Stimulated activated CD4-positive, alpha-beta T cell treated with anti-CD3 and anti-CD28 coated beads, TNF-alpha, amount 100 ng/mL, for 24 hours (primary cell): ENCODE results near the gene RUNX1.
A peak's percentile ranks its signal among the peaks of the same experiment; 100 is the strongest.

Experiments
- DNase-seq, 3 experiments: peaks; one replicate each; pipeline ENCODE4 v3.0.0-alpha.2; 2020; ENCODE audit warnings: low read depth in 3 of 3

The RUNX1 gene

DNA sequence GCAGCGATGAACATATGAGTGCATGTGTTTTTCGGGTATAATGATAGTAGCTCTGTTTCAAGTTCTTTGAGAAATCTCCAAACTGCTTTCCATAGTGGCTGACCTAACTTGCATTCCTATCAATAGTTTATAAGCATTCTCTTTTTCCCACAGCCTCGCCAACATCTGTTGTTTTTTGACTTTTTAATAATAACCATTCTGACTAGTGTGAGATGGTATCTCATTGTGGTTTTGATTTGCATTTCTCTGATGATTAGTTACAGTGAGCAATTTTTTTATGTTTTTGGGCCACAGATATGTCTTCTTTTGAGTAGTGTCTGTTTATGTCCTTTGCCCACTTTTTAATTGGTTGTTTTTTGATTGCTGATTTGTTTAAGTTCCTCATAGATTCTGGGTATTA is 10.6 kb upstream of the RUNX1 start:
- DNase-seq, result no peak

DNA sequence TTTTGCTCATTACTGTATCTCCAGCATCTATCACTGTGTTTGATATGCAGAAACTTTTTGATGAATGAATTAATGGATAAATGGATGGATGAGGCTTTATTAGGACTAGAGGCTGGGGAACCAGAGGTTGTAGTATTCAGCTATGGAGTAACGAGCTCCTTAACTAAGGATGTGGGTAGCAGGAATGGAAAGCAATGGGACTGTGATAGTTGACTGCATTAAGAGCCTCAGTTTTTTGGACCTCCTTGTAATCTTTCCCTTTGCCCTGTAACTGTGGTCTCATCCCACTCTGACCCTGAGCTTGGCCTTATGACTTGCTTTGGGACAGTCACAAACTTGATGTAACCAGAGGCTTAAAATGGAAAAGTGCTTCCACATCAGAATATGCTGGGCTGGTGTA is 9.0 kb upstream of the RUNX1 start:
- DNase-seq, result no peak

DNA sequence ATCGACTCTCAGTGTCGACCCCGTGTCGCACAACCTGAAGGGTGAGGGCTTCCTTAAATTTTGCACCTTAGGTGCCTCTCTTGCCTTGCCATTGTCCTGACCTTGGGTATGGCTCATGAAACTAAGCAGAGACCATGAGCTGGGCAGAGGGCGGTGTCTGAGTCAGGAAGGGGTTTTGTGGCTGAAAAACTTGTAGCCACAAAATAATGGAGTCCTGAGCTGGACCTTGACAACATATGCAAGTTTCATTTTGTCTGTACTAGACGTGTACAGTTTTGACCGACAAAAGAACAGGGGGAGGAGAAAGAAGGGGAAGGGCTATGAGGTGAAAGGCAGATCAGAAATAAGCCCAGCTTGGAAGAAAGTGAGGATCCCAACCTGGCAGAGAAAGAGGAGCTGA is 8.3 kb upstream of the RUNX1 start:
- no peak for DNase-seq

DNA sequence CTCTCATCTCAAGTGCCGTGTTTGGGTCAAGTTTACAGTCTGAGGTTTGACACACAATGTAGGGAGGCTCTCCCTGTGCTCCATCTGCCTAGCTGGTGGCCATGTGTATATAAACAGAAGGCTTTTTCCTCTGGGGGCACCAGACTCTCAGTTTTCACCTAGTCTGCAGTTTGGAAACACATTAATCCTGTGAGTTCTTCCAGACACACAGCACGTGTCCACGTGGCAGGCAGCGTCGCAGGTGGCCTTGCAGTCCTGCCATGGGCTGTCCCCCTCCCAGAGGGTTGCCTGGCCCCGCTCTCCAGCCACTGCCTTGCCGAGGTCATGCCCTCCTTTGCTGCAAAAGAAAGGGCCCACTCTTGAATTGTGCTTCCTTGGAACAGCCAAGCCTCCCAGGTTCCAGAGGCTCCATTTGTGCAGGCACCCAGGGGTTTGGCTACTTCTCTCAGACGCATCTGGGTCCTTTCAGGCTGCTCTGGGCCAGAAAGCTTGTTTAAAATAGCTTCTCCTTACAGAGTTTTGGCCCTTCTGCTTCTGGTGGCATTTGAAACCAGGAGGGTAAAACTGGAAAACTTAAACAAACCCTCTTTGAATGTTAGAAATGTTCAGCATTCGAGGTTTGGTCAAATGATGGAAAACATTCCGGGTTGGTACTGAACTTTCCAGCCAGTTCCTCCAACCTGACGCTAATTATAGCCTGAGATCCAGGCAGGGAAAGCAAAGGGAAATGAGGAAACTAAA is 4.4 kb upstream of the RUNX1 start:
- no peak for DNase-seq

DNA sequence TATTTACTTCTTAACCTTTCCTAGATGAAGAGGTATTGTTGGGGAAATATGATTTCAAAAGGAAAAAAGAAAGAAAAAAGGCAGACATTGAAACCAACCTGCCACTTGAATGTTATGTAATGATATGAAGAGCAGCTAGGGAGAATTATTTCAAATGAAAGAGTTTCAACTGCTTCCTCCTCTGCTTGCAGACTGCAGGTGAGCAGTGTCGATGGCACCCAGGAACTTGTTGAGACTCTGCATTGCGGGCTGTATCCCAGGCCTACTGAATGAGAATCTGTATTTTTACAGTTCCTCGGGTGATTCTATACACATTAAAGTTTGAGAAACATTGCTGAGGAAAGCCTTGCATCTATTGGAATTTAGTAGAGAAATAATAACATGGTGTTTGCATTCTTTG is 3.7 kb upstream of the RUNX1 start:
- DNase-seq, result no peak

DNA sequence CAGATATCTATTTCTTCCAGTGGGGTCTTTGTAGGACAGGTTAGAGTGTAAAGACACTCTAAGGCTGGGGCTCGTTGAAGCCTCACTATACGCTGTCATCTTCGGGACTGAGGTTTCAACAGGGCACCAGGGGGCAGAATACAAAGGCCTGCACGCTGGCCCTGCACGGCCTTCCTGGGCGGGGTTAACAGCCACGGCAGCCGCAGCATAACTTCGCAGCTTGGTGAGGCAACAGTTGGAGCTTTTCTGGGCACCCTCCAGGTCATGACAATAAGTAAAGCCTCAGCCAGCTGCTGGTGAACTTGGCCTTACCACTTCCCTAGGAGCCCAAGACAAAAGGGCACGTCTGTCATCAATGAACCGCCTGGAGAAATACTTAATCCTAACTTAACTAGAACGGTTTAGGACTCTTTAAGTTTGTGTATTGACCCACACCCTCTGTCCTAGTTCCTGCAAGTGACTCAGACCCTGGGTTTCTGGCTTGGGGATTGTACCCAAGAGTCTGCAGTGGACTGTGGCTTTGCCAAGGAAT is 2.3 kb upstream of the RUNX1 start:
- DNase-seq, result peak in 2 of 3 experiments; percentile 63 to 80

DNA sequence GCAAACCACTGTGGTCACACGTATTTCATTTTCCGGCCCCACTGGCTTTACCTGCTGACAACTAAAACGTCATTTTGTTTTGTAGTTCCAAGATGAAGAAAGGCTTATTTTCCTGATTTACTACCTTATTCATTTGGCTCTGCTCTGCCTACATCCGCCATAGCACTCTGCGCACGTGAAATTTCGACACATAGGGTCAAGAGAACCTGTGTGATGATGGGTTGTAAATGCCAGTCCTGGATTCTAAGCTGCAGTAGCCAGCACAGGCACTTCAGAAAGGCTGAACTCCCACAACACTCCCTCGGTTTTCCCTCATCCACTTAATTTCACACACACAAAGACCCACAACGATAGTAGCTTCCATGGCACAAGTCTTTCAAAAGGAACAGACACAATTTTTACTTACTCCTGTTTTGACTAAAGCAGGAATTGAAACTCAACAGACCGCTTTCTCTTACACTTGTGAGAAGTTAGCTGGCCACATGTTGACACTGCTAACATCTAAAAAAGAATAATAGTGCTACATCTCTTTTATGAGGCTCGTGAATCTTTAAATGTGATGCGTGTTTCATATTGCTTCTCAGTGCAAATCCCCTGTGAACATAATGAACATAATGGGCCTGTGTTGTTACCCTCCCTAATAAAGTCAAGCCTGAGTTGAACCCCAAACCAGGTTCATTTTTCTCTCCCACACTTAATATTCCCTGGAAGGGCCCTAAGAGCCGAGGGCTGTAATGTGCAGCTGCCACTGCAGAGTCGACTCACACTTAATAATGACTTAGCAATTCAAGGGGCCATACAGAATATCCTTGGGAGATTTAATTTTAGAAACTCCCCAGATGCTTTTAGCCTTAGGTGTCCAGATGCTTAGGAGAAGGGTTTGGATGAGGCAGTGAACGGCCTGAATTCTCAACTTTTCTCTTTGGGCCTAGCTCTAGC is 1.5 kb upstream of the RUNX1 start:
- DNase-seq, result no peak

DNA sequence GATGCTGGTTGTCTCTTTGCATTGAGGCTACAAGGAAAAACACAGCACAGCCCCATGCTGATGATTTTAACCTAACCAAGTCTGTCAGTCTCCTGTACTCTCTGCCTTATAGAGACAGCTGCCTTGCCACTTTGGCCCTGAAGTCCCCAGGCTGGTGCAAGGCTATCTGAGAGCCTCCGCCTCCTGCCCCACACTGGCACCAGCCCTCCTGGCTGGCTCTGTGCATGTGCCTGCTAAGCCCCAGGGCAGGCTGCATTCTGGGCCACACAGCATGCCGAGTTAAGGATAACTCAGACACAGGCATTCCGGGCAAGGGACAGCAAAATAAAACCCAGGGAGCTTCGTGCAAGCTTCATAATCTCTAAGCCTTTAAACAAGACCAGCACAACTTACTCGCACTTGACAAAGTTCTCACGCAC is 910 bp downstream of the RUNX1 start:
- DNase-seq, result no peak

DNA sequence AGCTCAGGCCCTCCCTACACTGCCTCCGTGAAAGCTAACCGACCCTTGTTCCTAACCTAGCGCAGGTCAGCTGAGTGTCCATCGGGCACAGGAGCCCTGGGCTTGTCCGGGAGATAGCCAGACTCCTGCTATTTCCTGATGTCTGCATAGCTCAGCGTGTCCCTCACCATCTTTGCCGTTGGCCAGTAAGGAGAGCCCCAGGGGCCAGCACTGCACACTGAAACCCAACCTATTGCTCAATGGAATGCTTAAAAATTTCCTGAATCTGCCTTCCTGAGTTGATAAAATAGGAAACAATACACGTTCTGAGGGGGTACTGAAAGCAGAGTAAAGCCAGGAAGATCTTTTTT is 2.2 kb downstream of the RUNX1 start:
- DNase-seq, result no peak

DNA sequence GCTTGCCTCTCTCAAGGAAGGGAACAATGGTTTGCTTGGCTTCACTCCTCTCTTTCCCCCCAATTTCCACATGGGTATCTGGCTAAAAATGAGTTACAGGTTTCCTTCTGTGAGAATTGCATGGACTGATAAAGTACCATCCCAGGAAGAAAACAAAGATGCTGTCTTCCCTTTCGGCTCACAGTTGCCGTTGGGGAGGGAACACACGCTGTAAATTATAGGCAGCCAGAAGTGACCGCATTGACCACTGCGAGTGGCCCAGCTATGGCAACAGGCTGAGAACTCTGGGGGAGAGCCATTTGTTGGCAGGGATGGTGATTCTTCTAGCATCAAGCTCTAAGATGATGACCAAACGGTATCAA is 2.9 kb downstream of the RUNX1 start:
- no peak for DNase-seq

DNA sequence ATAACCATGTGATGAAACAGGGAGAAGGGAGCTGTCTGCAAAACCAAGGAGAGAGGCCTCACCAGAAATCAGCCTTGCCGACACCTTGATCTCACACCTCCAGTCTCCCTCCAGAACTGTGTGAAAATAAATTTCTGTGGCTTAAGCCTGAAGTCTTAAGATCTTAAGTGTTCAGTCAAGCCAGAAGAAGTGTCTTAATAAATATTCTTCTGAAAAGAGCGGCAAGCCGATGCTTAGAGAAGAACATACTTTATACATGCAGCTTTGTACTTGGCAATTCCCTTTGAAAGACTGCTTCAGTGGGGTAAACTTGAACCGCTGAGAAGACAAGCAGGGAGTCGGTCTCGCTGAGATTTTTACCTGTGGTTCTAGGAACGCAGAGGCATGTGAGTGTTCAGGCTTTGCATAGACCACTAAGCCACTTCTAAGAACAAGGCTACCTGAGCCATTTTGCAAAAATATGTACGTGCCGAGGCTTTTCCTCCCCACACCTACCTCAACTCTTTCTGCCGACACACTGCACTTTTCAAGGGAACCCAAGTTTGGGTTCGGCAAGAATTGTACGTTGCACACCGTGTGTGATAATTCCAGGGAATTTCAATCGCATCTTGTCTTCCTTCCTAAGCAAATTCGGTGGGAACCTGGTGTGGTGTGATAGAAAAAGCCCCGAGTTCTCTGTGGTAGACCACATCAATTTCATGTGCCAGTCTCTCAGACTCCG is 3.4 kb downstream of the RUNX1 start:
- no peak for DNase-seq

DNA sequence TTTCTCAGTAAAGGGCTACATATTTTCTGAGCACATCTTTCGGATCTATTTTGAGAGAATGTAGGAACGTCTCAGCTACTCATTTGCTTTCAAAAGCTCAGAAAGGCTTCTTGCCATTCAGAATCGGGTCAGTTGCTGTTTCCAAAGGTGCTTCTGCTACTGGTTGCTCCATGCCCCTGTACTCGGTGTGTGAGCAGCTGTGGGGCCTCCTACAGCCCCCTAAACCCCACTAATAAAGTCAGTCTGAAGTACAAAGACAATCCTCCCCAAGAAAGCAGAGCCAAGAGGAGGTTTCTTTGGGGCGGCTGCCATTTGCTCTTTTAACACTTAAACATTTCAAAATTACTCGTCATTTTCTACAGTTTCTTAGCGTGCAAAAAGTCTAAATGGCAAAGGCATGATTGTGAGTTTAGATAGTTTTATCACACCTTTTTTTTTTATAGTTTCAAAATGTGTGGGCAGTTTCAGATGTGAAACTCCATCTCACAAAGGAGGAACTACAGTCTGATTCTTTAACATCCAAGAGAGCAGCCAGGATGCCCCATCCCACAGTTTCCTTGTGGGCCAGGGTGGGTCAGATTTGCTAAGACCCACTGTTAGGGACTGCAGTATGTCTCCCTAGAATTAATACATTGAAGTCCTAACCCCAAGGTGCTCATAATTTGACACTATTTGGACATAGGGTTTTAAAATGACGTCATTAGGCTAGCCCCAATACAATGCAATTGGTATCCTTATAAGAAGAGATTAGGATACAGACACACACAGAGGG is 4.1 kb downstream of the RUNX1 start:
- DNase-seq, result no peak

DNA sequence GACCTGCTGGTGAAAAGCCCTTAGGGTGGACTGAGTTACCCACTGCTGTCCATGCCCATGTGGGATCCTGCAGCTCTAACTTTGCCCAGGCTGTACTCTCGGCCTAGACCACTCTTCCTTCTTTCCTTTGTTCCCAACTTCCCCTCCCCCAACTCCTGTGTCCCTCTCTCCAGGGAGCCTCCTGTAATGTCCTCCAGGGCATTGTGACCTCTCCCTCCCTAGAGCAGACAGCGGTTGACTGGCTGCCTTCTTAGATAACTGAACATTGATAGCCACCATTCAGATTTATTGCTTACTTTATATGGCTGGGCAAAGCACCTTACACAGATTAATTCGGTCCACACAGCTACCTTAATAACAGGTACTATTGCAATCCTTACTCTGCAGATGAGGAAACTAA is 5.0 kb downstream of the RUNX1 start:
- DNase-seq, result no peak

DNA sequence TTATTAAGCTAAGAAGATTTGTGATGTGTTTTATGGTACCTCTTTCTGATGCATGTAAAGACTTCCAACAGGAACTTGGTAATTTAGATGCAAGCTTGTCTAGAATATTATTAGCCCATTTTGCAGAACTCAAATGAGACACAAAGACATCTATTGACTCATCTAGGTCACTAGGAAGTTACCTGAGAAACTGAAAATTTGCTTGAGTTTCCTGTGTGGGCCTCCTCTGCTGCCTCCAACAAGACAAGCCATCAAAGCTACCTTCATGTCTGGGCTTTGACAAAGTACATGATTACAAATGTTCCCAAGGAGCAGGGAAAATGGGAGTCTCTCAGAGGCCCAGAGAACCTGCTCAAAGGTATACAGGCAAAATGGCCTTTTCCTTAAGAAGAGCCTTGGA is 5.6 kb downstream of the RUNX1 start:
- no peak for DNase-seq

DNA sequence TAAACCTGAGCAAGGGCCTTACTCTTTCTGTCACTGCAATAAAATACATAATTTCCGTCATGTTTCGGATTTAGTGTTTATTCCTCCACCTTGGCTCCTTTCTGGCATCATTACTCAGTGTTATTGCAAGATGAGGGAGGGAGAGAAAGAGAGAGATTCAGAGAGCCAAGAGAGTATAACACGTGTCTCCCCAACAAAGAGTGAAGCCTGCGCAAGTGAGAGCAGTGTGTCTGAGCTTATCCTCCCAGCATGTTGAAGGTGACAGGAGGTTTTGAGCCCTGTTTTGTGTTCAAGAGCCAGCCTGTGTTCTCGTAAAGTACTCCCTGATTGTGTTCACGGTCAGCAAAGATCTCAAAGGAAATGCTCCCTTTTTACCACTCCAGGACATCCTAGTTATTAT is 6.3 kb downstream of the RUNX1 start:
- DNase-seq, result no peak

DNA sequence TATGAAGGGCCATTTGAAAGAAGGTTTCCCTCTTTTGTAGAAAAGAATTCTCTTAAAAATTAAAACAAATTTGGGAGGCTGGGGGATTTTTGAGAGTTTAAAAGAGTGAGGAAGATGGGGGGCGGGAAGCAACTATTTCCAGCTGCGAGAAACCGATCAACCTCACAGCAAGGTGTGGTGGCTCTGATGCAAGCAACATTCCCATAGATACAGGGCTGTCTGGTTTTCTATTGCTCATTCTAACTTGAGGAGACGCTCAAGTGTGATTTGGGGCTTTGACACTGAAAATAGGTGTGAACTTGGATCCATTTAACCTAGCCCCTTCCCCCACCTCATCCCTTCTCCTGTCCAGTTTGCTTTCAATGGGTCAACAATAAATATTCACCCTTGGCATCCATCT is 7.2 kb downstream of the RUNX1 start:
- DNase-seq, result no peak

DNA sequence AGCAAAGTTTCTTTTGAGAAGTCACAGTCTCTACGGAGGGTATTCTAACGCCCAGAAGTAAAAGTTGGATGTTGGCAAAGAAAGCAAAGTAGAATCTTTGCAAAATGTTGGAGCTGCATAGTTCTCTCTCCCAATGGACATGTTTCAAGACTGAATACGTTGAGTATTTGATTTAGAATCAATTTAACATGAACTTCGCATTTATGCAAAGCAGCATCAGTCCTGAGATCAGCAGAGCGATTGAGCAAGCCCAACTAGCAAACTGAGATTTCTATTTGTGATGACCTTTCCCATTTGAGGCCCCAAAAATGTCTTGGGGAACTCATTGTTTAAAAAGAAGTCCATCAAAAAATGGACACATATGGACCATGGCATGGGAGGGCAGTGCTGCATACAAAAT is 8.0 kb downstream of the RUNX1 start:
- DNase-seq, result no peak

DNA sequence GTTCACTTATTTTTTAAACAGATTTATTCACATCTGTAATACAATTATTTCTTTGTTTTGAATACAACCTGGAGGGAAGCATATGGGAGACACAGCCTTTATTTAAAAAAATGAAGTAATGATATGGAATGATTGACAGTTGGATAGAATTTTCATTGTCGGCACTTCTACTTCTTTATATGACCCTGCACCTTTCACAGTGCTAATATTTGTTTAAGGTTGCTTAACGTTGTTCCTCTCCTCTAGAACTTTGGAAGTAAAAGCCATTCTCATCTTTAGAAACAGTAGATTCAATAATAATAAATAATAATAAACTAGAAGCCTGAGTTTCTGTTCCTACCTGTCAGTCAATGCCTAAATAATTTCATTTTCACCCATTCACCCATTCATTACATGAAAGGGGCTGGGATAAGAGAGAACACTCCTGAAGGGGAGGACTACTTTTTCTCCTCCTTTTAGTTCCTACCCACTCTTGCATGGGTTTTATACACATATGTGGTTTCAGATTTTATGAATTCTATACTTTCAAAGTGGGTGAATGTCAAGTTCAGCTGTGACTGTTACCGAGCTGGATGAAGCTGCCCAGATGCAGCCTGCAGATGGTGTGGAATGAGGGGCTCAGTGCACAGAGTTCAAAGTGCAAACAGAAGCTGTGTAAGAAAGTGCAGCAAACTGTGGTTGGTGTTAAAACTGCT is 9.4 kb downstream of the RUNX1 start:
- no peak for DNase-seq

DNA sequence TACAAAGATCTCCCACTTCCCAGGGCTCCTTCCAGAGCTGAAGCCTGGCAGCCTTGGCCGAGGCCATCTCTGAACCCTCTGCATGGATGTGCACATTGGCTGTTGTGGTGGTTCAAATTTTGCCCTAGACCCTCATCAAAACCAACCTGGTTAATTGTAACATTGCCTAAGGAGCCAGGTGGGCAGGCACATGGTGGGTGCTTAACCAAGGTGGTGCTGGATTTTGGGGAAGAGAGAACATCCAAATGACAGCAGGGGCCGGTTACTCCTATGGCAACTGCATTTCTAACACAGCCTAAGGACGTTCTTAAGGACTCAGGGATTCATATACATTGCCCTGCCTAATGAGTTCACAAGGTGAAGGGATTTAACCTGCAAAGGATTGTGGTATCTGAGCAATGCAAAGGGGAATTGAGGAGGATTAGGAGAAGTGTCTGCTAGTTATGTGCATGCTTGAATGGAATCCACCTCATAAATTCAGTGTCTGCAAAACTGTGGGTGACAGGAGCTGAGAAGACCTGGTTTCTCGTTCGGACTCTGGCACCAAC is 10.3 kb downstream of the RUNX1 start:
- DNase-seq, result no peak

DNA sequence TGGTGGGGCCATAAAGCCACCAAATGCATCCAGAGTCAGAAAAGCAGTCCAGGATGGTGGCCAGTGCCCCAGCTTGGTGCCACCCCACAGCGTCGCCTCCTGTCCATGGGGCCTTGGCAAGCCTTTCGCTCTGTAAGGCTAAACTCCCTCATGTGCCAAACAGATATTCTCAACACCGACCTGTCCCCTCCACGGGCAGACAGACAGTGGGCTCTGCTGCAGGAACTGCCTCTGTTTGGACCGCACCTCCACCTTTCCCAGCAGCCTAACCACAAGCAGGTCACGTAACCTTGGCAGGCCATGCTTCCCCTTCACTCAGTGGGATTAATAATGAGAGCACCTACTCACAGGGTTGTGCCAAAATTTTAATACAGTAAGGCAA is 11.7 kb downstream of the RUNX1 start:
- no peak for DNase-seq
